ENCODE measurements around the gene PPP3R1. TPM values are rescaled to one million over a fixed set of nuclear protein-coding genes. Genes with fewer than 3 reads are reported as not detected.

The PPP3R1 gene
- total RNA-seq, 3 donors from 2014 or later = 45.9 to 54.0 (median 53.4) TPM

DNA sequence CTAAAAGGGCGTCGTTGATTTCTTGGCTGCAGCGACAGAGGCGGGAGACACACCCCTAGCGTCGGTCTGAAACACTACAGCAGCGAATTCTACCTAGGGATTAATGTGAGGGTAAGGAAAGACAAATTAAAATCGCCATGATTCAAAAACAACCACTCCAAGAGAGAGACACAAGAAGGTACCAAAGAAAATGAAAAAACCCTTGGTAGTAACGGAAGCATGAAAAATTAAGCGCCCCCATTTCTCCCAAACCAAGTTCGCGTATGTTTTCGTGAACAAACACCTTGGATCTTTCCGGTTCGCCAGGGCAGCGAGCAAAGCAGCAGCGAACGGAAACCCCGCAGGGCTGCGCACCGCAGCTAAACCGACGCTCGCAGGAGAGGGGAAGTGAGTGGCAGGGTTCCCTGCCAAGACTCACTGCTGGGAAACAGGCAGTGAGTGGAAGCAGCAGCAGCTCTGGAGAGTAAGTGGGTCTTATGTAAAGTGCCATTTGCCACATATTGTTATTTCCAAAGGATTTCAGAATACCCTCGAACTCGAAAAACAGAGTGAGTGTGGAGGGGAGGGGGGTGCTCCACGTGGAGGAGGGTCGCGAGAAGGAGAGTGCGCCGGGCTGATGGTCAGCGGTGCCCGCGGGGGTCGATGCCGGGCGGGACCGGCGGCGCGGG, 1.0 kb downstream of the PPP3R1 start:
- H3K9me3 ChIP-seq = no peaks in the 10 kb centered on the region
- peaks cover 35% of the 10 kb centered on the region for H3K4me1 ChIP-seq (ENCODE audit: low read depth)
- no peak for TF ChIP-seq CTCF (IDR thresholded peaks at IDR 0.05)
- no peaks in the 10 kb centered on the region for H3K36me3 ChIP-seq (ENCODE audit: low read depth)
- peak overlapping the region; percentile 89 for H3K4me3 ChIP-seq
- peak; percentile 76 to 86 (median 82) for DNase-seq
- peak; percentile 76 for ATAC-seq
- intact Hi-C loops (cut with DNase I, micrococcal nuclease) = no loop called here

GRCh38 chr2:68250652-68251186, 1.6 kb downstream of the PPP3R1 start:
- Histone ChIP-seq H3K4me1 (ENCODE audit: low read depth) (peaks cover 35% of the 10 kb centered on the region), H3K9me3 (no peaks in the 10 kb centered on the region), H3K4me3 (peak overlapping the region; percentile 89), H3K36me3 (ENCODE audit: low read depth) (no peaks in the 10 kb centered on the region)
- ATAC-seq = no peak
- DNase-seq = no peak
- TF ChIP-seq CTCF (IDR thresholded peaks at IDR 0.05) = peak; percentile 55
- intact Hi-C loops (cut with DNase I, micrococcal nuclease) = no loop called here

GRCh38 chr2:68250196-68250595, 2.1 kb downstream of the PPP3R1 start:
- Histone ChIP-seq H3K4me3 (no peak overlapping the region), H3K9me3 (no peaks in the 10 kb centered on the region), H3K36me3 (ENCODE audit: low read depth) (no peaks in the 10 kb centered on the region), H3K4me1 (ENCODE audit: low read depth) (peaks cover 35% of the 10 kb centered on the region)
- intact Hi-C loops (cut with DNase I, micrococcal nuclease) = no loop called here
- ATAC-seq (no peak), DNase-seq (no peak)
- TF ChIP-seq CTCF (IDR thresholded peaks at IDR 0.05) = no peak

- no peak overlapping the region for H3K4me3 ChIP-seq
- DNase-seq = no peak
- no peak for ATAC-seq
- intact Hi-C loops (cut with DNase I, micrococcal nuclease) = loop anchor here in 1 of 2 donors (10.0 kb wide), 1 partner anchor 54 kb away; no protein-coding TSS in a partner anchor
- H3K36me3 ChIP-seq (ENCODE audit: low read depth) = no peaks in the 10 kb centered on the region
- no peak for TF ChIP-seq CTCF (IDR thresholded peaks at IDR 0.05)
- H3K9me3 ChIP-seq = no peaks in the 10 kb centered on the region
- peaks cover 35% of the 10 kb centered on the region for H3K4me1 ChIP-seq (ENCODE audit: low read depth)
These were observed 3.5 kb downstream of the PPP3R1 start for GRCh38 chr2:68248806-68249205.

GRCh38 chr2:68248361-68248760, 4.0 kb downstream of the PPP3R1 start:
- intact Hi-C loops (cut with DNase I, micrococcal nuclease) = loop anchor here in 1 of 2 donors (10.0 kb wide), 1 partner anchor 54 kb away; no protein-coding TSS in a partner anchor
- no peaks in the 10 kb centered on the region for H3K9me3 ChIP-seq
- H3K4me1 ChIP-seq (ENCODE audit: low read depth) = peaks cover 35% of the 10 kb centered on the region
- no peak for ATAC-seq
- TF ChIP-seq CTCF (IDR thresholded peaks at IDR 0.05) = no peak
- no peak overlapping the region for H3K4me3 ChIP-seq
- peak in 1 of 3 donors; percentile 25 for DNase-seq
- no peaks in the 10 kb centered on the region for H3K36me3 ChIP-seq (ENCODE audit: low read depth)

Data from mucosa of descending colon (tissue), 3 donors.